H1 (cell line): ENCODE measurements around the gene LCN10. TPM values are rescaled to one million over a fixed set of nuclear protein-coding genes. Genes with fewer than 3 reads are reported as not detected.

ENCODE experiments used
- CTCF ChIA-PET: fragments of 300-600 bp; sonication (Branson Sonifier 250); formaldehyde crosslinking; loops from one replicate; lab custom pipeline; 2021; ENCODE audit not compliant: partially characterized antibody; lab: Charles Lee
- POLR2A ChIA-PET: fragments of 300-600 bp; sonication (Branson Sonifier 250); formaldehyde crosslinking; loops from one replicate; lab custom pipeline; 2021; ENCODE audit warnings: inconsistent platforms; ENCODE audit not compliant: partially characterized antibody; lab: Charles Lee
- DNase-seq, 2 experiments: peaks; one replicate each; pipeline versions ENCODE4 v3.0.0 to v3.0.0-alpha.2; 2010 to 2022; ENCODE audit warnings: low spot score in 2 of 2, low read depth in 1 of 2, mixed read lengths in 1 of 2
- FAIRE-seq: peaks from 2 replicates; lab custom pipeline; 2011; peaks lifted over from hg19 to GRCh38; lab: Jason Lieb, UNC
- H2AFZ ChIP-seq: 2 replicates; pipeline ENCODE4 v1.8.1; 2012; ENCODE audit warnings: low read length, inconsistent platforms
- H2AK5ac ChIP-seq: 2 replicates; pipeline ENCODE4 v1.6.1; 2013; ENCODE audit warnings: low read depth, low read length
- H2BK120ac ChIP-seq: replicated peaks from 2 replicates; pipeline ENCODE3; 2013; ENCODE audit warnings: low read depth, low read length, inconsistent platforms
- H2BK12ac ChIP-seq: 2 replicates; pipeline ENCODE4 v1.6.1; 2013; ENCODE audit warnings: low read depth, low read length
- H2BK15ac ChIP-seq: 2 replicates; pipeline ENCODE4 v1.6.1; 2013; ENCODE audit warnings: low read length
- H2BK20ac ChIP-seq: 2 replicates; pipeline ENCODE4 v1.6.1; 2013; ENCODE audit warnings: low read length
- H2BK5ac ChIP-seq: 2 replicates; pipeline ENCODE4 v1.6.1; 2013; ENCODE audit warnings: low read depth, low read length
- H3K14ac ChIP-seq: 2 replicates; pipeline ENCODE4 v1.6.1; 2013; ENCODE audit warnings: inconsistent platforms; ENCODE audit not compliant: insufficient read length
- H3K18ac ChIP-seq: 2 replicates; pipeline ENCODE4 v1.6.1; 2013; ENCODE audit warnings: low read length; ENCODE audit errors: extremely low read depth
- H3K23ac ChIP-seq: 2 replicates; pipeline ENCODE4 v1.6.1; 2013; ENCODE audit warnings: inconsistent platforms; ENCODE audit not compliant: insufficient read length
- H3K23me2 ChIP-seq: 2 replicates; pipeline ENCODE4 v1.6.1; 2013; ENCODE audit warnings: low read depth, low read length
- H3K27ac ChIP-seq: 2 replicates; pipeline ENCODE4 v1.6.1; 2011; ENCODE audit warnings: low read depth, low read length, inconsistent platforms
- H3K27me3 ChIP-seq, 4 experiments: replicated peaks in 1 of 4; 1 replicate in 1 of 4; 2 replicates in 3 of 4; pipeline versions ENCODE4 v1.6.1 to v1.8.1; 2011 to 2013; ENCODE audit warnings: low read length in 3 of 4, mild to moderate bottlenecking in 3 of 4, inconsistent platforms in 2 of 4, mixed read lengths in 2 of 4, moderate library complexity in 1 of 4; ENCODE audit not compliant: control insufficient read depth in 3 of 4, insufficient read depth in 3 of 4; ENCODE audit errors: extremely low read depth in 1 of 4
- H3K36me3 ChIP-seq, 4 experiments: 2 replicates each; pipeline versions ENCODE4 v1.6.1 to v1.8.1; 2011 to 2013; ENCODE audit warnings: mild to moderate bottlenecking in 4 of 4, low read length in 3 of 4, moderate library complexity in 2 of 4, control low read depth in 1 of 4, inconsistent platforms in 1 of 4; ENCODE audit not compliant: insufficient read depth in 4 of 4, control insufficient read depth in 2 of 4
- H3K4ac ChIP-seq: replicated peaks from 2 replicates; pipeline ENCODE3; 2013; ENCODE audit warnings: low read length, low read depth, mixed read lengths, inconsistent platforms; ENCODE audit not compliant: insufficient read length
- H3K4me1 ChIP-seq, 4 experiments: replicated peaks in 1 of 4; 1 replicate in 1 of 4; 2 replicates in 3 of 4; pipeline versions ENCODE4 v1.6.1 to v1.8.1; 2011 to 2013; ENCODE audit warnings: low read length in 3 of 4, inconsistent platforms in 2 of 4, mixed read lengths in 1 of 4; ENCODE audit not compliant: insufficient read depth in 4 of 4, control insufficient read depth in 3 of 4
- H3K4me2 ChIP-seq, 2 experiments: 2 replicates each; pipeline versions ENCODE4 v1.6.1 to v1.8.1; 2011 to 2013; ENCODE audit warnings: low read depth in 2 of 2, low read length in 2 of 2, control low read depth in 1 of 2, inconsistent platforms in 1 of 2, mild to moderate bottlenecking in 1 of 2; ENCODE audit not compliant: insufficient read depth in 1 of 2
- H3K4me3 ChIP-seq, 4 experiments: fragments of 200-600, 300-600 bp in 1 of 4; sonication (generic), shearing (Covaris generic), sonication (Bioruptor Twin) in 1 of 4; 2 replicates each; pipeline versions ENCODE4 v1.5.1 to v1.8.1; 2011 to 2016; ENCODE audit warnings: low read length in 4 of 4, low read depth in 3 of 4, control low read depth in 2 of 4, inconsistent platforms in 2 of 4, mild to moderate bottlenecking in 2 of 4, mixed read lengths in 1 of 4, moderate library complexity in 1 of 4; ENCODE audit not compliant: insufficient read depth in 2 of 4; ENCODE audit errors: extremely low read depth in 1 of 4
- H3K56ac ChIP-seq: replicated peaks from 2 replicates; pipeline ENCODE3; 2013; ENCODE audit warnings: low read depth, mild to moderate bottlenecking, mixed read lengths, low read length, inconsistent platforms; ENCODE audit not compliant: insufficient read length
- H3K79me1 ChIP-seq: 2 replicates; pipeline ENCODE4 v1.6.1; 2013; ENCODE audit warnings: low read depth, low read length, control low read depth
- H3K79me2 ChIP-seq, 2 experiments: 2 replicates each; pipeline versions ENCODE4 v1.6.1 to v1.8.1; 2012 to 2013; ENCODE audit warnings: low read length in 2 of 2, mild to moderate bottlenecking in 2 of 2, inconsistent platforms in 1 of 2; ENCODE audit not compliant: insufficient read depth in 2 of 2, control insufficient read depth in 1 of 2
- H3K9ac ChIP-seq, 4 experiments: replicated peaks in 1 of 4; 1 replicate in 1 of 4; 2 replicates in 3 of 4; pipeline versions ENCODE4 v1.6.1 to v1.8.1; 2011 to 2013; ENCODE audit warnings: low read depth in 3 of 4, low read length in 3 of 4, control low read depth in 2 of 4, mild to moderate bottlenecking in 2 of 4, moderate library complexity in 2 of 4, inconsistent platforms in 1 of 4; ENCODE audit errors: extremely low read depth in 1 of 4
- H3K9me3 ChIP-seq, 2 experiments: 2 replicates each; pipeline versions ENCODE4 v1.6.1 to v1.8.1; 2012 to 2013; ENCODE audit warnings: mild to moderate bottlenecking in 2 of 2, moderate library complexity in 2 of 2, control low read depth in 1 of 2, inconsistent platforms in 1 of 2, low read depth in 1 of 2, low read length in 1 of 2, mixed read lengths in 1 of 2; ENCODE audit not compliant: insufficient read depth in 2 of 2
- H4K20me1 ChIP-seq, 2 experiments: replicated peaks in 1 of 2; 2 replicates each; pipeline versions ENCODE3 to v1.8.1; 2011 to 2013; ENCODE audit warnings: inconsistent platforms in 2 of 2, low read length in 2 of 2, mild to moderate bottlenecking in 1 of 2; ENCODE audit not compliant: insufficient read depth in 2 of 2, control insufficient read depth in 1 of 2
- H4K5ac ChIP-seq: 2 replicates; pipeline ENCODE4 v1.6.1; 2013; ENCODE audit warnings: low read length, low read depth, mixed read lengths, inconsistent platforms; ENCODE audit not compliant: insufficient read length
- H4K8ac ChIP-seq: 2 replicates; pipeline ENCODE4 v1.8.0; 2013; ENCODE audit warnings: mild to moderate bottlenecking, moderate library complexity, low read length, inconsistent platforms; ENCODE audit not compliant: insufficient read depth; ENCODE audit errors: extremely low read depth
- H4K91ac ChIP-seq: replicated peaks from 2 replicates; pipeline ENCODE3; 2013; ENCODE audit warnings: low read length, mixed read lengths, inconsistent platforms; ENCODE audit not compliant: insufficient read length
- CBX8 ChIP-seq: fragments of 300-800, 300-1000 bp; sonication (generic); IDR thresholded peaks from 2 replicates; pipeline ENCODE4 v1.7.1; 2016; ENCODE audit warnings: low read depth, low read length, borderline replicate concordance
- CREB1 ChIP-seq: IDR thresholded peaks from 2 replicates; pipeline ENCODE4 v1.6.1; 2012; ENCODE audit warnings: inconsistent platforms
- KDM4A ChIP-seq: IDR thresholded peaks from one replicate; pipeline ENCODE4 v1.7.1; 2012; ENCODE audit warnings: low read depth, mild to moderate bottlenecking, moderate library complexity, low read length, inconsistent platforms; ENCODE audit not compliant: severe bottlenecking
- MAFK ChIP-seq: IDR thresholded peaks from 2 replicates; pipeline ENCODE4 v1.6.1; 2012; ENCODE audit warnings: low read depth, mild to moderate bottlenecking, improper control_type of control experiment, low read length
- NRF1 ChIP-seq: IDR thresholded peaks from 2 replicates; pipeline ENCODE4 v1.6.1; 2011; ENCODE audit warnings: mild to moderate bottlenecking, low read depth, low read length, improper control_type of control experiment
- POLR2AphosphoS5 ChIP-seq: IDR thresholded peaks from 2 replicates; pipeline ENCODE4 v1.6.1; 2011; ENCODE audit warnings: low read depth, low read length
- POU5F1 ChIP-seq: IDR thresholded peaks from 2 replicates; pipeline ENCODE4 v1.6.1; 2011; ENCODE audit warnings: low read depth, mild to moderate bottlenecking, low read length, moderate library complexity
- RAD21 ChIP-seq, 2 experiments: IDR thresholded peaks in 1 of 2; conservative IDR thresholded peaks in 1 of 2; 2 replicates each; pipeline ENCODE4 v1.6.1; 2011; ENCODE audit warnings: low read depth in 2 of 2, low read length in 2 of 2, improper control_type of control experiment in 1 of 2, inconsistent platforms in 1 of 2, mild to moderate bottlenecking in 1 of 2, moderate library complexity in 1 of 2
- RFX5 ChIP-seq: IDR thresholded peaks from 2 replicates; pipeline ENCODE4 v1.6.1; 2011; ENCODE audit warnings: low read depth, low read length, improper control_type of control experiment, borderline replicate concordance
- SP2 ChIP-seq: IDR thresholded peaks from 2 replicates; pipeline ENCODE4 v1.6.1; 2012; ENCODE audit warnings: mild to moderate bottlenecking, low read length, inconsistent platforms
- SP4 ChIP-seq: IDR thresholded peaks from 2 replicates; pipeline ENCODE4 v1.6.1; 2012; ENCODE audit warnings: low read length, inconsistent platforms
- TBP ChIP-seq: IDR thresholded peaks from 2 replicates; pipeline ENCODE4 v1.6.1; 2011; ENCODE audit warnings: low read depth, low read length, improper control_type of control experiment
- YY1 ChIP-seq: IDR thresholded peaks from 2 replicates; pipeline ENCODE4 v1.6.1; 2011; ENCODE audit warnings: low read depth, mild to moderate bottlenecking, low read length
- ZNF274 ChIP-seq: IDR thresholded peaks from 2 replicates; pipeline ENCODE4 v1.7.0; 2012; ENCODE audit warnings: low read length, borderline replicate concordance; ENCODE audit errors: extremely low read depth
- WGBS, 2 experiments: shearing (Covaris generic) in 1 of 2; methylation state at CpG; one replicate each; pipeline versions ENCODE4 v1.1.6 to v1.1.7; 2013 to 2015; ENCODE audit warnings: low lambda C conversion rate in 2 of 2, mixed read lengths in 2 of 2, inconsistent platforms in 1 of 2, low coverage in 1 of 2, missing lambda C conversion rate in 1 of 2; ENCODE audit not compliant: insufficient replicate concordance in 2 of 2, insufficient coverage in 1 of 2, insufficient read length in 1 of 2; ENCODE audit errors: extremely low coverage in 1 of 2, missing lambda C conversion rate in 1 of 2; 5-methylcytosine and 5-hydroxymethylcytosine counted together
- polyA plus RNA-seq, 7 experiments: library from polyadenylated mRNA; depleted of rRNA in 3 of 7; stranded (reverse) in 5 of 7; unstranded in 2 of 7; fragments of >200 nt in 5 of 7; fragments of 200-250 nt in 2 of 7; gene quantifications; 1 replicate in 5 of 7; 2 replicates in 1 of 7; 4 replicates in 1 of 7; pipeline versions ENCODE4 v1.2.1 to v1.2.3, GENCODE V29; 2011 to 2013; ENCODE audit warnings: missing spikeins in 2 of 7, mixed read lengths in 2 of 7
- total RNA-seq: library from RNA; stranded (reverse); fragmentation: NEBNext Ultra II Directional; extraction: Animal tissue kit (Norgen Biotek cat#: 25700); gene quantifications from 2 replicates; pipeline ENCODE4 v1.2.1, GENCODE V29; 2021

Gene LCN10
- total and polyA plus RNA-seq, 2 of the 8 experiments (the other 6 are each of a cell fraction or from before 2014, with no cell fraction given): 2.6 to 2.8 TPM

DNA sequence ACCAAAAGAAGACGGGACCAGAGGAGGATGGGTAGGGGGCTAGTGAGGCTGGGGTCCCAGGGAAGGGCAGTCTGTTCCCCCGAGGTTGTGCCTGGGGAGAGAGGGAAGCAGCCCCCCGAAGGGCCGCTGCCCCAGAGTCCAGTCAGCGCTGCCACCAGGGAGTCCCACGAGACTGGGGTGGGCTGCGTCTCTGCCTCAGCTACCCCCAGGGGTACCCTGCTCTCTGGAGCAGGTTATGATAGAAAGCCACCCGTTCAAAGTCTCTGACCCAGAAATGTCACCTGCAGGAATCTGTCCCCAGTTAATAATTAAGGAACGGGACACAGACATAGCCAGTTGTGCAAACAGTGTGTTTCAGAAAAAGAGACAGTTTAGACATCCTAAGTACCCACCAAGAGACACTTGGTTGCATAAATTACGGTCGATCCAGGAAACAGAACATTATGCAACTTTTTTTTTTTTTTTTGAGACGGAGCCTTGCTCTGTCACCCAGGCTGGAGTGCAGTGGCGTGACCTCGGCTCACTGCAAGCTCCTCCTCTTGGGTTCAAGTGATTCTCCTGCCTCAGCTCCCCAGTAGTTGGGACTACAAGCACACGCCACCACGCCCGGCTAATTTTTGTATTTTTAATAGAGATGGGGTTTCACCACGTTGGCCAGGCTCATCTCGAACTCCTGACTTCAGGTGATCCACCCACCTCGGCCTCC is 44.8 kb downstream of the LCN10 start:
- ChIA-PET CTCF (interaction anchor here (1.0 to 1.7 kb wide), 4 partner anchors 10 to 27 kb away, joined by 3 to 5 read pairs (median 4); no protein-coding TSS in a partner anchor), POLR2A (interaction anchor here (0.6 to 1.4 kb wide), 7 partner anchors 10 to 344 kb away, joined by 3 to 4 read pairs (median 4); no protein-coding TSS in a partner anchor)
- H2AFZ ChIP-seq: no peak overlapping the region
- H3K9ac ChIP-seq: no peak overlapping the region
- no peak overlapping the region for H3K56ac ChIP-seq
- H3K79me2 ChIP-seq: no peaks in the 10 kb centered on the region
- H3K9me3 ChIP-seq: no peaks in the 10 kb centered on the region
- peaks cover 0 to 13% (median 5%) of the 10 kb centered on the region in 4 experiments; a peak in 5 of 7 replicates for H3K4me1 ChIP-seq
- H2BK20ac ChIP-seq: no peak overlapping the region
- no peak overlapping the region for H2BK12ac ChIP-seq
- no peaks in the 10 kb centered on the region for H3K36me3 ChIP-seq
- FAIRE-seq (no peak), DNase-seq (no peak)
- no peak overlapping the region for H3K14ac ChIP-seq
- no peak overlapping the region for H4K8ac ChIP-seq
- no peaks in the 10 kb centered on the region for H3K79me1 ChIP-seq
- 89% methylated on average over 17 of the region's 20 CpGs; no CpG with 5 or more reads in 1 of the 2 experiments for WGBS, 2 experiments
- H2BK5ac ChIP-seq: no peak overlapping the region
- no peak overlapping the region for H3K18ac ChIP-seq
- H3K4ac ChIP-seq: no peak overlapping the region
- H3K4me3 ChIP-seq: no peak overlapping the region
- no peak overlapping the region for H3K23ac ChIP-seq
- H4K91ac ChIP-seq: no peak overlapping the region
- H2BK15ac ChIP-seq: no peak overlapping the region
- H4K5ac ChIP-seq: no peak overlapping the region
- H2BK120ac ChIP-seq: no peak overlapping the region
- no peak overlapping the region for H2AK5ac ChIP-seq
- no peak overlapping the region for H3K4me2 ChIP-seq
- no peaks in the 10 kb centered on the region for H3K23me2 ChIP-seq
- H3K27ac ChIP-seq: no peak overlapping the region
- H3K27me3 ChIP-seq: no peaks in the 10 kb centered on the region
- no peaks in the 10 kb centered on the region for H4K20me1 ChIP-seq
- no peak for TF ChIP-seq KDM4A
- TF ChIP-seq POU5F1: no peak
- TF ChIP-seq CBX8: no peak
- TF ChIP-seq MAFK: no peak
- TF ChIP-seq ZNF274: no peak
- TF ChIP-seq RAD21 (IDR thresholded peaks at IDR 0.05 in 1 of 2, conservative IDR thresholded peaks at IDR 0.05 in 1 of 2; ENCODE audit: low read depth in 2 of 2, low read length in 2 of 2): no peak
- no peak for TF ChIP-seq YY1
- TF ChIP-seq CREB1: no peak
- no peak for TF ChIP-seq NRF1
- no peak for TF ChIP-seq TBP
- no peak for TF ChIP-seq SP2
- no peak for TF ChIP-seq RFX5
- TF ChIP-seq POLR2AphosphoS5: no peak
- no peak for TF ChIP-seq SP4
